Measurements from ENCODE around the gene MEI1. TPM values are rescaled to one million over a fixed set of nuclear protein-coding genes. Genes with fewer than 3 reads are reported as not detected.

Gene MEI1
- total RNA-seq, 6 donors from 2014 or later: 0.89 to 20.7 (median 5.7) TPM

- Histone ChIP-seq H3K27ac (no peak overlapping the region), H3K27me3 (no peaks in the 10 kb centered on the region), H3K36me3 (peaks cover 0 to 16% (median 4%) of the 10 kb centered on the region in 4 donors), H3K4me1 (peaks cover 8 to 16% (median 11%) of the 10 kb centered on the region in 4 donors), H3K4me3 (no peak overlapping the region), H3K9me3 (no peaks in the 10 kb centered on the region)
- DNase-seq: no peak
- TF ChIP-seq EP300 (IDR thresholded peaks at IDR 0.05) (no peak), POLR2A (IDR thresholded peaks at IDR 0.05) (no peak), POLR2AphosphoS5 (IDR thresholded peaks at IDR 0.05) (no peak), CTCF (IDR thresholded peaks at IDR 0.05) (no peak)
- ATAC-seq (ENCODE audit: low FRiP score in 2 of 2): no peak
Observed at GRCh38 chr22:41805639-41806038, 106.3 kb downstream of the MEI1 start.

DNA sequence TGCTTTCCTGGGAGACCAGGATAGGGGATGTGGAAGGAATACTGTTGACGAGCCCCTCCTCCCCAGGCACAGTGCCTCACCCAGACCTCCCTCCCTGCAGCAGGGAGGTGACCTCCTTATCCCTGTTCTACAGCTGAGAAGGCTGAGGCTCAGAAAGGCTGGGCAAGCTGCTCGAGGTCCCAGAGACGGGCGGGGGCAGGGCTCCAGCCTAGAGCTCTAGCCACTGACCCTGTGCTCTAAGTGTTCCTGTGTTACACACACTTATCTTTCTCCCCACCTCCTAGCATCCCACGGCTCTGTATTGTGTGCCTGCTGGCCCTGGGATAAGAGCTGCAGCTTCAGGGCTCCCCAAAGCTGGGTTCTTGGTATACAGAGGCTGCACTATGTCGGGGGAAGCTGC, 109.1 kb downstream of the MEI1 start:
- Histone ChIP-seq H3K9me3 (no peaks in the 10 kb centered on the region), H3K36me3 (peaks cover 0 to 33% (median 6%) of the 10 kb centered on the region in 4 donors), H3K27me3 (no peaks in the 10 kb centered on the region), H3K4me3 (no peak overlapping the region), H3K4me1 (no peaks in the 10 kb centered on the region), H3K27ac (no peak overlapping the region)
- ATAC-seq (ENCODE audit: low FRiP score in 2 of 2) (no peak), DNase-seq (no peak)
- no peak for TF ChIP-seq EP300 (IDR thresholded peaks at IDR 0.05)
- TF ChIP-seq CTCF (IDR thresholded peaks at IDR 0.05): no peak
- no peak for TF ChIP-seq POLR2A (IDR thresholded peaks at IDR 0.05)
- TF ChIP-seq POLR2AphosphoS5 (IDR thresholded peaks at IDR 0.05): no peak
- WGBS, 2 donors: 71 to 85% methylated on average over 5 to 6 of the region's 6 CpGs

DNA sequence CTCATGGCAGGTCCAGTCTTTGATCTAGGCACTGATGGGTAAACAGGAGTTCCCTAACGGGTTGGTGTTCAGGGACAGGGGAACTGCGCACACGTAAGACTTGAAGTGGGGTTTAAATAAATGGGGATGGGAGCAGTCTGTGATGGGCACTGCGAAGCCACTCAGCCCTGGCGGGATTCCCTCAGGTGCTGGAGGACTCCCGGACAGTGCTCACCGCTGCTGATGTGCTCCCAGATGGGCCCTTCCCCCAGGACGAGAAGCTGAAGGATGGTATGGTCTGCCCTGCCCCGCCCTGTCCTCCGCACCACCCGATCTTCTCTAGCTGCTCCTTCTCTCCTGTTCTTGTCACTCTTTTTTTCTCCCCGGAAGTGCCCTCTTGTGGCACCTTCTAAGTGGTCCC, 110.7 kb downstream of the MEI1 start:
- Histone ChIP-seq H3K36me3 (peaks cover 0 to 39% (median 7%) of the 10 kb centered on the region in 4 donors), H3K4me3 (no peak overlapping the region), H3K4me1 (no peaks in the 10 kb centered on the region), H3K27me3 (no peaks in the 10 kb centered on the region), H3K9me3 (no peaks in the 10 kb centered on the region), H3K27ac (no peak overlapping the region)
- no peak for ATAC-seq (ENCODE audit: low FRiP score in 2 of 2)
- no peak for DNase-seq
- no peak for TF ChIP-seq EP300 (IDR thresholded peaks at IDR 0.05)
- no peak for TF ChIP-seq POLR2AphosphoS5 (IDR thresholded peaks at IDR 0.05)
- no peak for TF ChIP-seq CTCF (IDR thresholded peaks at IDR 0.05)
- no peak for TF ChIP-seq POLR2A (IDR thresholded peaks at IDR 0.05)
- WGBS, 2 donors: 92 to 95% methylated on average over 12 of the region's 12 CpGs

- H3K4me3 ChIP-seq: no peak overlapping the region
- H3K4me1 ChIP-seq: no peaks in the 10 kb centered on the region
- WGBS, 2 donors: 95 to 98% methylated on average over 13 to 16 of the region's 16 CpGs
- ATAC-seq (ENCODE audit: low FRiP score in 2 of 2): no peak
- TF ChIP-seq EP300 (IDR thresholded peaks at IDR 0.05) (no peak), POLR2AphosphoS5 (IDR thresholded peaks at IDR 0.05) (no peak), POLR2A (IDR thresholded peaks at IDR 0.05) (no peak), CTCF (IDR thresholded peaks at IDR 0.05) (no peak)
- DNase-seq: no peak
- H3K27ac ChIP-seq: no peak overlapping the region
- peaks cover 0 to 49% (median 7%) of the 10 kb centered on the region in 4 donors for H3K36me3 ChIP-seq
- H3K9me3 ChIP-seq: no peaks in the 10 kb centered on the region
- H3K27me3 ChIP-seq: no peaks in the 10 kb centered on the region
Observed at GRCh38 chr22:41812805-41813545, 113.7 kb downstream of the MEI1 start.

Data from upper lobe of left lung (tissue), 6 donors.